Measurements from ENCODE around the gene NCMAP.
"Not testable (repeated sequence)": the region's sequence is repeated elsewhere in the genome, so short reads cannot be mapped to it uniquely, and the experiment has no call there.

The NCMAP gene, protein sequence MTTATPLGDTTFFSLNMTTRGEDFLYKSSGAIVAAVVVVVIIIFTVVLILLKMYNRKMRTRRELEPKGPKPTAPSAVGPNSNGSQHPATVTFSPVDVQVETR

DNA sequence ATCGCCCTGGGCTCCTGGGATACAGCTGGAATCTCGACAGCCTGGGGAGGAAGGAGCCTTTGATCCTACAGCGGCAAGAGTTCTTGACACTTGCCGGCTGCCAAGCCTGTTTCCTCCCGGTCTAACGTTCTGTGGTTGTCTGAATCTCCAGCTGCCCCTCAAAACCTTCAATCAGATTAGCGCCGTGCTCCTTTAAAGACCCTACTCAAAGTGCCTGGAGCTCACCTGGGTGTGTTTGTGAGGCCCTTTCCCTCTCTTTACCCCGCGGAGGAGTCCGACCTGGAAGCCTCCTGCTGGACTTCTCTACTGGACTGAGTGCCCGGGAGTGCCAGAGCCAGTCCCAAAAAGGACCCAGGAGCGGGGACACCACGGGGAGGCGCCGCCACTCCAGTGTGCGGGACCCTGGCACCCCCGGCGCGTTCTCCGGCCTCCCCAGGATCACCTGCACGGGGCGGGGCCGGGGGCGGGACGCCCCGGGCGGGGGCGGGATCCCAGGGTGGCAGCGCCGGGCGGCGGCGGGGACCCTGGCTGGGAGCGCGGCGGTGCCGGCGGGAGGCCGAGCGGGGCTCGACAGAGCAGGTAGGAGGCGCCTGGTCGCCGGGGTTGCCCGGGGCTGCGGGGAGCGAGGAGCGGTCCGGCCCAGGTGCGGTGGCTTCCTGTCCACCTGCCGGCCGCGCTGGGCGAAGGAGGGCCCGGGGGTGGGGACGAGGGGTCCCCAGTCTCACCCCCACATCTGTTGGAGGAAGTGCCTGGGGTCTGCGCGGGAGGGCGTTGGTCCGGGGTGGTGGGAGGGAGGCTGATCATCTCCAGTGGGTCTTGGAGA, at the start of gene NCMAP:
TSS of gene NCMAP (plus strand) at position 497 of the 823 bp plus-strand sequence. CDS start 39,344 bp downstream, outside the sequence.
- DNase-seq (ENCODE audit: low read depth in 2 of 2) = peak in 1 of 2 donors; percentile 11

DNA sequence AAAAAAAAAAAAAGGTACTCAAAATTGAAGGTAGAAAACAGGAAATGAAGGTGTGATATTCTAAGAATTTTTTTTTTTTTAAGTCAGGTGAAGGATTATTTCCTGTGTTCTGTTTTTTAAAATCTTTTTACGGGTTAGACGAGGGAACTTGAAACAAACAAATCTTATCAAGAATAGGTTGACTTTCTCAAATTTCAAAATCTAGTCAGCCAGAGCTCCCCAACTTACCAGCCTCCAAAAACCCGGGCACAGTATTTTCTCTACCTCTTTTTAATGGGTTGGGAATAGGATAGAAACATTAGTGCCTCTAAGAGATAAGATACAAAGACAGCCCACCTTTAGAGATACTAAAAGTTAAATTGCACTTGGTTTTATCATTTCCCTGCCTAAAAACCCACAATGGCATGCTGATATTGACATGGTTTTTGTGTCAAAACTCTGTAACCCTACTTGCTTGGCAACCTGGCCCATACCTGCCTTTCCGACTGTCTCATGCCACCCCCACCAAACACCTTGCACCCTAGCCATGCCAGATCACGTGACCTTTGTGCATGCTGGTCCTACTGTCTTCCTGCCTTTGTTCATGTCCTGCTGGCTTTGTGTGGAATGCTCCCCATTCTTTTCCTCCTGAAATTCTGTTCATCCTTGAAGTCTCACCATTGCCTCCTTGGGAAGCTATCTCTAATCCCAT, 49.1 kb upstream of the NCMAP start:
- DNase-seq (ENCODE audit: low read depth in 2 of 2) = no peak

DNA sequence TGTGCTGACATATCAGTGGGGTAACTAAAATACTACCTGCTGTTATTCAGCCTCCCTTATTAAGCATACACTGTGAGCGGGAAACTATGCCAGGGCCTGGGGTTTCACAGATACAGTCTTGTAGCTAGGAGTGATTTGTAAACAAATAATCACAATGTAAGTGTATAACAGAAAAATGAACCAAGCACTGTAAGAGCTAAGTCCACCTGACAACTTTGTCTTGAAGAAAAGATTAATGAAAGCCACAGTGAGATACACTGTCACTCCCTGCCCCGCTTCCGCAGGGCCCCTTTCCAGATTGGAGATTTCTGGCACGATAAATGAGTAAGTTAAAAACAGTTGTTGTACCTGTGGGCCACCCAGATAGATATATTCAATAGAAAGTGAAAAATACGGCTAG, 48.5 kb upstream of the NCMAP start:
- DNase-seq (ENCODE audit: low read depth in 2 of 2) = no peak

DNA sequence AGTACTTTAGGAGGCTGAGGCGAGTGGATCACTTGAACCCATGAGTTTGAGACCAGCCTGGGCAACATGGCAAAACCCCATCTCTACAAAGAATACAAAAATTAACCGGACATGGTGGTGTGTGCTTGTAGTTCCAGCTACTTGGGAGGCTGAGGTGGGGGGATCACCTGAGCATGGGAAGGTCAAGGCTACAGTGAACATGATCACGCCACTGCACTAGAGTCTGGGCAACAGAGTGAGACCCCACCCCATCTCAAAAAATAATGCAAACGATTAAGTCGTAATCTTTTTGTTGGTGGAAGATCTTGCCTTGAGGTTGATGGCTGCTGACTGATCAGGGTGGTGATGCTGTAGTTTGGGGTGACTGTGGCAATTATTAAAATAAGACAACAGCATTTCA, 47.0 kb upstream of the NCMAP start:
- no peak for DNase-seq (ENCODE audit: low read depth in 2 of 2)

DNA sequence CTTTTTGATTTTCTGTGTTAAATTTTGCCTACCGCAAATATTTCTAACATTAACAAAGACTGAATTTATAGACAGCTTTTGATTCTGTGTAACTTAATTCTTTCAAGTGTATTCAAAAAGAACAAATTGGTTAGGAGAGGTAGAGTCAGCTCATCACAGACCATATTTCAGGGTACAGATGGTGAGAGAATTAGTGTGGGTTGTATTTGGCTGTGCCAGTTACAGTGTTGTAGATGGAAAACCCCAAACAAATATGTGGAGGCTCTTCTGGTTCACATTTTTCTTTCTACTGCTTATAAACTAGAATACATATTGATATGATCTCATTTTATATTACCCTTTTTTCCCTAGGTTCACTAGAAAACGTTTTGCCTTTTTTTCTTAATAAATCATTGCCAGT, 42.2 kb upstream of the NCMAP start:
- no peak for DNase-seq (ENCODE audit: low read depth in 2 of 2)

DNA sequence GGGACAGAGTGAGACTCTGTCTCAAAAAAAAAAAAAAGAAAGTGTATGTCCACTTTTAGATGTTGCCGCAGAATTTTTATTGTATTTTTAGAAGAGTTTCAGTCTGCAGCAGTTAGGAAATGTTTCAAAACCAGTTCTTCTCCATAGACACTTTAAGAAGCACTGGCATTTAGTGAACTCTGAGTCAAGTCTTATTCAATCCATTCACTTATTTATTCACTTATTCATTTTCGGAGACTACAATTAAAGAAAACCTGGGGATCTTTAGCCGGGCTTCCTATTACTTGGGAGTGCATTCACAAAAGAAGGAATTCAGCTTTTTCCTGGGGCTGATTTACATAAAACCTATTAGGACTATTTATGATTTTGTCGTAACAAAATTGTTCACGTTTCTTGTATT, 40.9 kb upstream of the NCMAP start:
- DNase-seq (ENCODE audit: low read depth in 2 of 2) = no peak

DNA sequence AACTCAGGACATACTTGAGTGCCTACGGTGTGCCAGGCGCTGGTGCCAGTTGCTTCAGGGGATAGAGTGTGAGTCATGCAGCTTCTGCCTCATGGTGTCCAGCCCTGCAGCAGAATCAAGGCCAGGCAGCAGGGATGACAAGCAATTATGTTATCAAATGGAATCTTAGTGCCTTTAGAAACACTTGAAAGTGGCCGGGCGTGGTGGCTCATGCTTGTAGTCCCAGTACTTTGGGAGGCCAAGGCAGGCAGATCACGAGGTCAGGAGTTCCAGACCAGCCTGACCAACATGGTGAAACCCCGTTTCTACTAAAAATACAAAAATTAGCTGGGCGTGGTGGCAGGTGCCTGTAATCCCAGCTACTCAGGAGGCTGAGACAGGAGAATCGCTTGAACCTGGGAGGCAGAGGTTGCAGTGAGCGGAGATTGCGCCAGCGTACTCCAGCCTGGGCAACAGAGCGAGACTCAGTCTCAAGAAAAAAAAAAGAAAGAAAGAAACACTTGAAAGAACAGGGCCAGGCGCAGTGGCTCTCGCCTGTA, 40.1 kb upstream of the NCMAP start:
- not testable (repeated sequence) for DNase-seq (ENCODE audit: low read depth in 2 of 2)

DNA sequence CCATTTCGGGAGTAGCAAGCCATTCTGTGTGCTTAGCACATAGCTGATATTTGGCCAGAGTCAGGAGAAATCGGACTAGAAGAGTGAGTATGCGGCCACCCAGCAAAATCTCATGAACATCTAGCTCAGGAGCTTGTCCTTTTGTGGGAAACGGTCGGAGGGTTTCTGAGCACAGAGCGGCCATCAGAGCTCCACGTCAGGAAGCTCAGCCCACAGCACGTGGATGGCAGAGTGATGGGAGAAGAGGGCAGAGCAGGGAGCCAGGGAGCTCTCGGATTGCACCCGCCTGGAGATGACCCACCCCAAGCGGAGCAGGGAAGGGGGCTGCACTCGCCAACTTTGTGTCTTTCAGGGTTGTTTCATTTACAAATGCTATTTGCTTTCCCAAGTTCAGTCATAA, 39.4 kb upstream of the NCMAP start:
- no peak for DNase-seq (ENCODE audit: low read depth in 2 of 2)

DNA sequence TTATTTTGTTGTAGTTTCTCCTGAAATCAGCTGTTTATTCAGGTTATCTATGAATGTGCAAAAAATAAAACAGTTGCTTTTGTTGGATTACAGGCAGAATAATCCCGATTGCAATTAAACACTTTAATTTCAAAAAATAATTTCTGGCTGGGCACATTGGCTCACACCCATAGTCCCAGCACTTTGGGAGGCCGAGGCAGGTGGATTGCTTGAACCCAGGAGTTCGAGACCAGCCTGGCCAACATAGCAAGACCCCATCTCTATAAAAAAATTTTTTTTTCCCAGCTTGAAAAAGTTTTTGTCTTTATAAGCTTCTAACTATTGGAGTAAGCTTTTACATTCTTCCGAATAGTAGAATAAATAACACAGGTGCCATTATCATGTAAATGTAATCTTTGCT, 38.0 kb upstream of the NCMAP start:
- no peak for DNase-seq (ENCODE audit: low read depth in 2 of 2)

DNA sequence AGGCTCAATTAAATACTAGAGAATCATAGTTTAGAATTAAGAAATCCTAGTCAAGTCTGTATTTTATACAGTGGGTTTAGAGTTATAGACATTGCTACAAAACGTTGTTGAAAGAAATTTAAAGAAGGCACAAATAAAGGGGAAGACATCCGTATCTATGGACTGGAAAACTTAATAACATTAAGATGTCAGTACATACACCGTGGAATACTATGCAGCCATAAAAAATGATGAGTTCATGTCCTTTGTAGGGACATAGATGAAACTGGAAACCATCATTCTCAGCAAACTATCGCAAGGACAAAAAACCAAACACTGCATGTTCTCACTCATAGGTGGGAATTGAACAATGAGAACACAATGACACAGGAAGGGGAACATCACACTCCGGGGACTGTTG, 35.6 kb upstream of the NCMAP start:
- DNase-seq (ENCODE audit: low read depth in 2 of 2) = not testable (repeated sequence)

DNA sequence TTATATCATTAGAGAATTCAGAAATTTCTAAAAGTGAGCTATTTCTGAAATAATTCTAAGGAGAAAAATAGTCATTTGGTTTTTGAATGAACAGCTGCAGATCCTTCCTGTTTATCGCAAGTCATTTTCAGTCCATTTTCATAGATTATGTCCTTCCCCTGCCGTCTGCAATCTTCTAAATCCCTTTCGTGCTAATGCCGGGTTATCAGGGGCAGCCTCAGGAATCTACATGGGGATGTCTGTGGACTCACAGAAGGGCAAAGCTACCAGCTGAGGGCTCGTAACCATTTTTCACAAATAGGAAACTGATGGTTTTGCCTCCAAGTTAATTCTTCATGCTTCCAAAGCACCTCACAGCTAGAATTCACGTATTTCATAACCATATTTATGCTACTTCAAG, 30.3 kb upstream of the NCMAP start:
- no peak for DNase-seq (ENCODE audit: low read depth in 2 of 2)

DNA sequence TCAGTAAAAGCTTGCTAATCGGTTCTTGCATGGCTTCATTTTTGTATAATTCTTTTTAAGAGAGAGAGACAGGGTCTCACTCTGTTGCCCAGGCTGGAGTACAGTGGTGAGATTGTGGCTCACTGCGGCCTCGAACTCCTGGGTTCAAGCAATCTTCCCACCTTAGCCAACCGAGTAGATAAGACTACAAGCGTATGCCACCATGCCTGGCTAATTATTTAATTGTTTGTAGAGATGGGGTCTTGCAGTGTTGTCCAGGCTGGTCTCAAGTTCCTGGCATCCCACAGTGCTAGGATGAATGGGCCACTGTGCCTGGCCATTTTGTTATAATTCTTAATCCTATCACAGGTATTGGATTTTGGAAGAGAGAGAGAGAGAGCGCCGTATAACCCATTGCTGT, 29.8 kb upstream of the NCMAP start:
- no peak for DNase-seq (ENCODE audit: low read depth in 2 of 2)

DNA sequence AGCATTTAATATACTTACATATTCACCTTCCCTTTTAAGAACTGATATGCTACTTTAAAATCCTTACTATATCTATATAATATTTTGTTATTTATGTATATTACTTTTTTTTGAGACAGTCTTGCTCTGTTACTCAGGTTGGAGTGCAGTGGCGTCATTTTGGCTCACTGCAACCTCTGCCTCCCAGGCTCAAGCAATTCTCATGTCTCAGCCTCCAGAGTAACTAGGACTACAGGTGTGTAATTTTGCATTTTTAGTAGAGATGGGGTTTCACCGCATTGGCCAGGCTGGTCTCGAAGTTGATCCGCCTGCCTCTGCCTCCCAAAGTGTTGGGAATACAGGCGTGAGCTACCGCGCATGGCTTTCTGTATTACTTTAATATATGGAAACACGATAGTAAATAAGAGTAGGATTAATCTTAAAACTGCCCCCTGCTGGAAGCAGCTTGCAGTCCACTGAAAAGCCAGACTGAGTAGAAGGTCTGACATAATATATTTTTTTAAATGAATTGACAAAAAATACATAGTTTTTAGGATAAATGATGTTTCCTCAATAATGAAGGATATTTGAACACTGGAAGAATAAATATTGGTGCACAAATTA, 28.8 kb upstream of the NCMAP start:
- DNase-seq (ENCODE audit: low read depth in 2 of 2) = no peak

DNA sequence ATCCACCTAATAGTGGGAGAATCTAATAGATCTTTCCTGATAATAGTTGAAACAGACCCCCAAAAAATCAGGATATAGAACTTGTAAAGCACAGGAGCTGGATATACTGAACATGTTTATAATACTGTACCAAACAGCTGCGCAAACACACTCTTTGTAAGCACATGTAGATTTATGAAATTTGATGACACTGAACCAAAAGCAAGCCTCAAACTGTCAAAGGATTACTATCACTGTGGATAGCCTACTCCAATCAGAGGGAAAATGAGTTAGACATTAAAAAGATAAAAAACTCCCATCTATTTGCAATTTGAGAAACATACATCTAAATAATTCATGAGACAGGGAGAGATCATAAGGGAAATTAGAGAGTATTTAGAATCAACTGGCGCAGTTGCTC, 27.1 kb upstream of the NCMAP start:
- no peak for DNase-seq (ENCODE audit: low read depth in 2 of 2)

DNA sequence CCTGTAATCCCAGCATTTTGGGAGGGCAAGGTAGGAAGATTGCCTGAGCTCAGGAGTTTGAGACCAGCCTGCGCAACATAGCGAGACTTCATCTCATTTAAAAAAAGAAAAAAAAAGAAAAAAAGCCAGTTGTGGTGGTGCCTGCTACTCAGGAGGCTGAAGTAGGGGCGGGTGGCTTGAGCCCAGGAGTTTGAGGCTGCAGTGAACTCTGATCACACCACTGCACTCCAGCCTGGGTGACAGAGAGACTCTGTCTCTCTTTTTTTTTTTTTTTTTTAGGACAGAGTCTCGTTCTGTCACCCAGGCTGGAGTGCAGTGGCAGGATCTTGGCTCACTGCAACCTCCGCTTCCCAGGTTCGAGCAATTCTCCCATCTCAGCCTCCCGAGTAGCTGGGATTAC, 26.6 kb upstream of the NCMAP start:
- DNase-seq (ENCODE audit: low read depth in 2 of 2) = not testable (repeated sequence)

DNA sequence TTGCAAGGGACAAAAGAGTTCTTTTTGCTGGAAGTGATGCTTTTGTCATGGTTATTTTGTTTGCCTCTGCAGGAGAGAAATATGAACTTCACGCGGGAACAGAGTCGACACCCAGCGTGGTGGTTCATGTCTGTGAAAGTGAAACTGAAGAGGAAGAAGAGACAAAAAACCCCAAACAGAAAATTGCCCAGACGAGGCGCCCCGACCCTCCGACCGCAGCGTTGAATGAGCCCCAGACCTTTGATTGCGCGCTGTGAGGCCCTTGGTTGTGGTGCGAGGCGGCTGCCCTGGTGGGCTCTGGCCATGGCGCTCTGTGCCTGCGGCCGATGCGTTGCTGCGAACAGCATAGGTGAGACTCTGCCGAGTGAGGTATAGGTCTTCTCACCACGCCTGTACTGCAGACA, 20.9 kb upstream of the NCMAP start:
- DNase-seq (ENCODE audit: low read depth in 2 of 2) = peak; percentile 64 to 70

DNA sequence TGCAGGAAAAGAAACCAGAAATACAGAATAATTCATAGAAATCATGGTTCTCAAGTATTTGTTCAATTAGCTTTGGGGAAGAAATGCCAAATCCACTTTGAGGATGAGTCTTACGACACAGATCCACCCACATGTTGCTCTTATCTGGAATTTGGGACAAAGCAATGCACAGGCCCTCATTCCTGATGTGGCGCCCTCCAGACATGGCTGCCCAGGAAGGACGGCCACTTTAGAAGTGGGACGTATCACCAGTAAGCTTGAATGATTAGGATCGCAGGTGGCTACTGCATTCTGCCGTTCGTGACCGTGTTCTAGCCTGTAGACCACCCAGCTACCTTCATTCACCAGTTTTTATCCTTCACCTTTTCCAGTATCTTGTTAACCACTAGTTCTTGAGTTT, 20.1 kb upstream of the NCMAP start:
- no peak for DNase-seq (ENCODE audit: low read depth in 2 of 2)

DNA sequence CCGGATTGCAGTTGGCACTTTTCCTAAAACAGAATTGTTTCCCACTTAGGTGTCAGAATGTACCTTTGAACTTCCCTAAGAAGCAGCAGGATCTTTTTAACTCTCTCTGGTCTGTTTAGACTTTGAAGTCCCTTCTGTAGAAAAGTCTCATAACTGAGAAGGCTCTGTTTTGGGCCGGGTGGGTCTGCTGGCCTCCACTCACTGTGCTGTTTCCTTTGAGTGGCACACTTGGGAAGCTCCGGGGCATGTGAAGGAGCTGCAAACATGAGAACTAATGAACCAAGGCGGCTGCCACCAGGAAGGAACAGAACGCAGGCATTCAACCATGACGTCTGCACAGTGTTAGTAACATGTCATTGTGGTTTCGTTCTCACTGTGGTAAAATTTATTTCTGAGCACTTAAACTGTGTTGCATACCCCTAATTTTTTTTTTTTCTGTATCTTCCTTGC, 19.5 kb upstream of the NCMAP start:
- peak; percentile 53 to 56 for DNase-seq (ENCODE audit: low read depth in 2 of 2)

DNA sequence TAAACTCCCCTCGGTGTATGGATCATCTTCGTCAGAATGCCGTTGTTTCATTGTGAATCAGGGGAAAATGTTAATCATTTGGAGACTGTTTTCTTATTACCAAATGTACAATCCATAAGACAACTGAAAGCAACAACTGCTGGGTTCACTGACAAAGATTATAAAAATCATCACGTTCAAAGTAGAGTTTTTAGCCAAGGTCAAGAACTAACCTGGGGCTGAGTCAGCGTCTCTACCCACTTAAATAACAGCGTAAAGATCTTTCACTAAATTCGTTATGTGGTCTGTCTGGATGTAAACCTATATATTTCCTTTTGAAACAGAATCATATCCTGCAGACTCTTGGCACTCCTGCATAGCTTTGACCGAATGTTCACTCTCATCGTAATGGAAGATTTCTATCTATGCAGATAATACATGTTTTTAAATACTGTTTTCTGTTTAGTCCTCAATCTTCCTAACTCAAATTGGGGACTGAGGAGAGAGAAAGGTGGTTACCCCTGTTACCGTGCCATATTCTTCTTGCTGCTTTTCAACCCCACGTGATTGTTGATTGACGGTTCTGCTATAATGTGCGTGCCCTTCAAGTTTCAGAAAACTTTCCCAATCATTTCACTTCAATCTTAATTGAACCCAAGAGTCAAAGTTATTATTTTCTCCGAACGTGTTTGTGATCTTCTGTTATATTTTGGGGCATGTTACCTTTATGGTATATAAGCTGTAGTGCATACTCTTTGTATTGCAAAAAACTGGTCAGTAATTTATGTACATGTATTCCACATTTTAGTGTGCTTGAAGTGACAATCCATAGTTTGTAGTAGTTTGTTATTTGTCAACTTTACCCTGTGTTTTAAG, 15.6 kb upstream of the NCMAP start:
- DNase-seq (ENCODE audit: low read depth in 2 of 2) = peak in 1 of 2 donors; percentile 24

DNA sequence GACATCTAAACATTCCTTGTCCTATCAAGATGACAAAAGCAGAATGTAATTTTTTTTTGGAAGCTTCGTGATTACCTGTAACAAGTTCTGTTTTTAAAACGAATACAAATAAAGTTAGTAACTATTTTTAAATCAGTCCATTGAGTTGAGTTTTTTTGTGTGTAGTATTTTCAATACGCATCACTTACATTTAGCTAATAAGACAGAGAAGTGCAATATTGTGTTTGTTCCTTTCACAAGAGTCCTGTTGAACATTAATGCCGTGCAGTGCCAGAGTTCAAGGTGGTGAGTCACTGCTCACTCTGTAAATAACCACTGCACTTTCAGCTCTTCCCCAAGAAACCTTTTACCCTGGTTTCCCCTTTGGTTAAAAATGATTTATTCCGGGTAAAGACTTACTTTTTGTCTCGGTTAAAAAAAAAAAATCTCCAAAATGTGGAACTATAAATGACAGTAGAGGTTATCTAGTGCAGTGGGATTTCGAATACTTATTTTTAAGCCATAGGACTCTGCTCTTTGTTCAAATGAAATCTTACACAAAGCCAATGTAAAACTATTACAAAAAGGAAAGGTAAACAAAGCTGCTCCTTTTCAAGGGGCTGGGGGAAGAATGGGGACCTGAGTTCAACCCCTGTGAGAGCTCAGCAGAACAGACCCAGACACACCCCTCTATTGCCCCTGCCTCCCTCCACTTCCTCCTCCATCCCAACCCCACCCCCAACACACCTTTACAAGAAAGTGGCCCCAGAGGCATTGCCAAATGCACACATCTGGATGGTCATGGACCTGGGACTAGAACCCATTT, 14.8 kb upstream of the NCMAP start:
- DNase-seq (ENCODE audit: low read depth in 2 of 2) = peak in 1 of 2 donors; percentile 16
